ENCODE measurements around the gene TSEN34. TPM values are rescaled to one million over a fixed set of nuclear protein-coding genes. Genes with fewer than 3 reads are reported as not detected.
"Not testable (repeated sequence)": the region's sequence is repeated elsewhere in the genome, so short reads cannot be mapped to it uniquely, and the experiment has no call there.

TSEN34 gene
- total RNA-seq, 4 donors from 2014 or later = 40.9 to 48.9 (median 43.9) TPM

DNA sequence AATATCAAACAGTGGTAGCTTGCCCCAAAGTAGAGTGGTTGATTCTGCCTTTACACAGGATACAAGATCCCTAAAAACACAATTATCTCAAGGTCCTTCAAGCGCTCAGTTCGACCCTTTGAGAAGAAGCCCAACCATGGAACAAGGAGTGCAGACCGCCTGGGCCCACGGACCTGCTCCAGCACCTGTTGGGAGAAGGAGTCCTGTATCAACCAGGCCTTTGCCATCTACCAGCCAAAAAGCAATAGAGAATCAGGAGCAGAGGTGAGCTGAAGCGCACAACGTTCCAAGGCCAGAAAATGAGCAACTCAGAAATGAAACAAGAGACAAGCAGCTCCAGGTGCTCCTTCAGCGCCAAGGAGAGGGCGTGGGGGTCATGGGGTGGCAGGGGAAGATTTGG, 38.0 kb downstream of the TSEN34 start:
- Histone ChIP-seq H3K27me3 (peaks cover 0 to 5% (median 3%) of the 10 kb centered on the region in 3 donors), H3K4me3 (no peak overlapping the region), H3K9me3 (no peaks in the 10 kb centered on the region), H3K27ac (no peak overlapping the region), H3K4me1 (no peaks in the 10 kb centered on the region), H3K36me3 (no peaks in the 10 kb centered on the region)
- DNase-seq (no peak), ATAC-seq (no peak)
- TF ChIP-seq POLR2A (IDR thresholded peaks at IDR 0.05) = no peak
- TF ChIP-seq, protein P1, sequence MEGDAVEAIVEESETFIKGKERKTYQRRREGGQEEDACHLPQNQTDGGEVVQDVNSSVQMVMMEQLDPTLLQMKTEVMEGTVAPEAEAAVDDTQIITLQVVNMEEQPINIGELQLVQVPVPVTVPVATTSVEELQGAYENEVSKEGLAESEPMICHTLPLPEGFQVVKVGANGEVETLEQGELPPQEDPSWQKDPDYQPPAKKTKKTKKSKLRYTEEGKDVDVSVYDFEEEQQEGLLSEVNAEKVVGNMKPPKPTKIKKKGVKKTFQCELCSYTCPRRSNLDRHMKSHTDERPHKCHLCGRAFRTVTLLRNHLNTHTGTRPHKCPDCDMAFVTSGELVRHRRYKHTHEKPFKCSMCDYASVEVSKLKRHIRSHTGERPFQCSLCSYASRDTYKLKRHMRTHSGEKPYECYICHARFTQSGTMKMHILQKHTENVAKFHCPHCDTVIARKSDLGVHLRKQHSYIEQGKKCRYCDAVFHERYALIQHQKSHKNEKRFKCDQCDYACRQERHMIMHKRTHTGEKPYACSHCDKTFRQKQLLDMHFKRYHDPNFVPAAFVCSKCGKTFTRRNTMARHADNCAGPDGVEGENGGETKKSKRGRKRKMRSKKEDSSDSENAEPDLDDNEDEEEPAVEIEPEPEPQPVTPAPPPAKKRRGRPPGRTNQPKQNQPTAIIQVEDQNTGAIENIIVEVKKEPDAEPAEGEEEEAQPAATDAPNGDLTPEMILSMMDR (IDR thresholded peaks at IDR 0.05 in 4 of 5, conservative IDR thresholded peaks at IDR 0.05 in 1 of 5) = no peak
- in situ Hi-C loops (cut with MboI; ENCODE audit: low sequenced_read_pairs in 4 of 4) (no loop called here), intact Hi-C loops (cut with DNase I; ENCODE audit: low total_unique reads) (no loop called here)

GRCh38 chr19:54230031-54230430, 38.9 kb downstream of the TSEN34 start:
- Histone ChIP-seq H3K9me3 (no peaks in the 10 kb centered on the region), H3K4me3 (no peak overlapping the region), H3K36me3 (no peaks in the 10 kb centered on the region), H3K4me1 (no peaks in the 10 kb centered on the region), H3K27ac (no peak overlapping the region), H3K27me3 (peaks cover 0 to 5% (median 4%) of the 10 kb centered on the region in 3 donors)
- TF ChIP-seq POLR2A (IDR thresholded peaks at IDR 0.05) = no peak
- TF ChIP-seq, protein P1 (IDR thresholded peaks at IDR 0.05 in 4 of 5, conservative IDR thresholded peaks at IDR 0.05 in 1 of 5) = no peak
- DNase-seq = no peak
- in situ Hi-C loops (cut with MboI; ENCODE audit: low sequenced_read_pairs in 4 of 4) (loop anchor here in 3 of 4 donors (5.0 kb wide), 2 partner anchors 63 to 68 kb away; no protein-coding TSS in a partner anchor), intact Hi-C loops (cut with DNase I; ENCODE audit: low total_unique reads) (no loop called here)
- ATAC-seq = no peak

DNA sequence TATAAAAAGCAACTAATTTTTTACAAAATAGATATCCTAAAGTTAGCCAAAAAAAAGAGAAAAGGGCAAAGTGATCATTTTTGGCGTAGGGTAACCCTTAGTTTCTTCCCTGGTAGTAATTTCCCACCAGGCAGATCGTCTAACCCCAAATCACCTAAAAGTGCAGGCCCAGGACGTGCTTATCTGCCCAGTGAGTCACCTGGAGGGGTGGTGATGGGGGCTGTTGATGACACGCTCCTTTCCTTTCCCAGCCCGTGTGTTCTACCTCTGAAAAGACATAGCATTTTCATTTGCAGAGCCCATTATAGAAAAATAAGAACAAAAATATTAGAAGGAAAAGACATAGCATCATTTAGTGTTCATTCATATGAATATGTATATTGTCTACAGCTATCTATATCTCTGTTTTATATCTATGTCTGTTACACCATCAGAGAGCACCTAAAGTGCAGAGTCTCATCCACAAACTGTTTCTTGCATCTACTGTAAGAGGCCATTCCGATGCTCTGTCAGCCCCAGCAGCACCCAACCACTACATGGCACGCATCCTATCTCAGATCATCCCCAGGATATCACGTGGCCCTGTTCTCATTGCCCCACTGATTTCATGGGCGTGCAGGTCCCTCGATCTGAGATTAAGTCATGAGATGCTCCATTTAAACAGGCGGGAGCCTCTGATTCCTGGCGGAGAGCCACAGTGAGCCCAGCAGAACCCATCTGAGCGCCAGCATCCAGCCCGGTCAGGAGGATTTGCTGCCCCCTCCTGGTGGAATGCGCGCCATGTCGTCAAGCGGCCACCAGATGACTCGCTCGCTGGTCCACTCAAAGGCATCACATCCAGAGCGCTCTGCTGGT, 40.2 kb downstream of the TSEN34 start:
- intact Hi-C loops (cut with DNase I; ENCODE audit: low total_unique reads) = loop anchor here (1.0 kb wide), 2 partner anchors 42 to 63 kb away; partner anchors contain the start of gene MBOAT7
- peaks cover 0 to 6% (median 5%) of the 10 kb centered on the region in 3 donors for H3K27me3 ChIP-seq
- ATAC-seq (peak; percentile 47 to 85), DNase-seq (peak; percentile 34 to 52)
- H3K27ac ChIP-seq = no peak overlapping the region
- H3K9me3 ChIP-seq = peaks cover 0 to 5% (median 0%) of the 10 kb centered on the region in 3 donors
- in situ Hi-C loops (cut with MboI; ENCODE audit: low sequenced_read_pairs in 4 of 4) = loop anchor here in 3 of 4 donors (5.0 kb wide), 2 partner anchors 64 to 69 kb away; no protein-coding TSS in a partner anchor
- no peak overlapping the region for H3K4me3 ChIP-seq
- TF ChIP-seq POLR2A (IDR thresholded peaks at IDR 0.05) = no peak
- TF ChIP-seq, protein P1 (IDR thresholded peaks at IDR 0.05 in 4 of 5, conservative IDR thresholded peaks at IDR 0.05 in 1 of 5) = peak; percentile 62 to 87 (median 81)
- no peaks in the 10 kb centered on the region for H3K4me1 ChIP-seq
- no peaks in the 10 kb centered on the region for H3K36me3 ChIP-seq

- intact Hi-C loops (cut with DNase I; ENCODE audit: low total_unique reads) = no loop called here
Measured at GRCh38 chr19:54233941-54234340, 42.8 kb downstream of the TSEN34 start.

GRCh38 chr19:54239491-54240371, 48.6 kb downstream of the TSEN34 start:
- in situ Hi-C loops (cut with MboI; ENCODE audit: low sequenced_read_pairs in 4 of 4); H3K4me3 ChIP-seq; H3K36me3 ChIP-seq; H3K27ac ChIP-seq; H3K4me1 ChIP-seq; intact Hi-C loops (cut with DNase I; ENCODE audit: low total_unique reads); DNase-seq; ATAC-seq; H3K27me3 ChIP-seq; H3K9me3 ChIP-seq: not testable (repeated sequence)

More at GRCh38 chr19:54233941-54234340, 42.8 kb downstream of the TSEN34 start:
- no peak for DNase-seq
- H3K36me3 ChIP-seq = no peaks in the 10 kb centered on the region
- H3K27ac ChIP-seq = no peak overlapping the region
- no peaks in the 10 kb centered on the region for H3K4me1 ChIP-seq
- H3K9me3 ChIP-seq = peaks cover 0 to 5% (median 0%) of the 10 kb centered on the region in 3 donors
- in situ Hi-C loops (cut with MboI; ENCODE audit: low sequenced_read_pairs in 4 of 4) = loop anchor here in 3 of 4 donors (5.0 kb wide), 2 partner anchors 67 to 72 kb away; no protein-coding TSS in a partner anchor
- no peak overlapping the region for H3K4me3 ChIP-seq
- TF ChIP-seq, protein P1 (IDR thresholded peaks at IDR 0.05 in 4 of 5, conservative IDR thresholded peaks at IDR 0.05 in 1 of 5) = no peak
- TF ChIP-seq POLR2A (IDR thresholded peaks at IDR 0.05) = no peak
- peaks cover 0 to 6% (median 5%) of the 10 kb centered on the region in 3 donors for H3K27me3 ChIP-seq
- no peak for ATAC-seq

GRCh38 chr19:54240372-54241336, 49.5 kb downstream of the TSEN34 start:
- intact Hi-C loops (cut with DNase I; ENCODE audit: low total_unique reads); H3K36me3 ChIP-seq; H3K4me3 ChIP-seq; in situ Hi-C loops (cut with MboI; ENCODE audit: low sequenced_read_pairs in 4 of 4); H3K4me1 ChIP-seq; ATAC-seq; DNase-seq; H3K27ac ChIP-seq; H3K27me3 ChIP-seq; H3K9me3 ChIP-seq: not testable (repeated sequence)
